ENCODE measurements around the gene BDKRB2.

Gene BDKRB2

DNA sequence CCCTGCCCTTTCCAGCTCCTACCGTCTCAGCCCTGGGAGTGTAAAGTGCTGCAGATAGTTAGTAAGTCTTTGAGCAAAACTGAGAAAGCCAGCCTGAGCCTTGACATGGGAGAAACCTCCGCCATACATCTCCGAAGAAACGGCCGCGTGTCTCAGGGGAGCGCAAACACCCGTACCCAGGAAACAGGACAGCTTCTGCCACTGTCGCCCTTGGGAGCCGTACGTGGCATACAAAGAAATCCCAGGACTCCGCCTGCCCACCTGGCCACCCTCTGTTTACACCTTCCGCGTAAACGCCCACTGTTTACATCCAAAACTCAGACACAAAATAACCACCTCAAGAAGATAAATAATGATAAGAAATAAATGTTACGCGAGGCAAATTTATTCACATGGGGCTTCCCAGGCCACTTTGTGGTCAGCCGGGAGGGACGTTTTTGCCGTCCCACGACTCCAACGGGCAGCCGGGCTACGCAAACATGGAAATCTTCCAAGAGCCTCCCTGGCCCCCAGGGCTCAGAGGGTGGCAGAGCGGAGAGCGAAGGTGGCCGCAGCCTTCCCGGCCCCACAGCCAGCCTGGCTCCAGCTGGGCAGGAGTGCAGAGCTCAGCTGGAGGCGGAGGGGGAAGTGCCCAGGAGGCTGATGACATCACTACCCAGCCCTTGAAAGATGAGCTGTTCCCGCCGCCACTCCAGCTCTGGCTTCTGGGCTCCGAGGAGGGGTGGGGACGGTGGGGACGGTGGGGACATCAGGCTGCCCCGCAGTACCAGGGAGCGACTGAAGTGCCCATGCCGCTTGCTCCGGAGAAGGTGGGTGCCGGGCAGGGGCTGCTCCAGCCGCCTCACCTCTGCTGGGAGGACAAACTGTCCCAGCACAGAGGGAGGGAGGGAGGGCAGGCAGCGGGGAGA lies at the start of gene BDKRB2:
BDKRB2 (plus strand) TSS at position 689 of the 908 bp plus-strand sequence. CDS start 32,269 bp downstream, outside the sequence.
- peak; percentile 67 for DNase-seq

DNA sequence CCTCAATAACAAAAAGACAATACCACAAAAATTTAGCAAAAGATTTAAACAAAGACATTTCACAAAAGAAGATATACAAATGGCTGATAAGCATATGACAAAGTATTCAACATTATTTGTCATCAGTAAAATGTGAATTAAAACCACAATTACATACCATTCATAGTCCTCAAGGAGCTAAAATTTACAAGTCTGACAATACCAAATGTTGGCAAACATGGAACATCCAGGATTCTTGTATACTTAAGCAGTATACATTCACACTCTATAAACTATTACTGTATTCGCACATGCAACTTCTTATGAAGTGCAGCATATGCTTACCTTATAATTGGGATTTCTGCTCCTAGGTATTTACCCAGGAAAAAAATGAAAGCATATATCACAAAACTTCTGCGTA lies 49.7 kb upstream of the BDKRB2 start:
- DNase-seq, result no peak

GRCh38 chr14:96156804-96157760 lies 47.6 kb upstream of the BDKRB2 start:
- DNase-seq, result no peak

GRCh38 chr14:96158735-96159134 lies 45.9 kb upstream of the BDKRB2 start:
- DNase-seq, result no peak

GRCh38 chr14:96160076-96160912 lies 44.3 kb upstream of the BDKRB2 start:
- DNase-seq, result no peak

DNA sequence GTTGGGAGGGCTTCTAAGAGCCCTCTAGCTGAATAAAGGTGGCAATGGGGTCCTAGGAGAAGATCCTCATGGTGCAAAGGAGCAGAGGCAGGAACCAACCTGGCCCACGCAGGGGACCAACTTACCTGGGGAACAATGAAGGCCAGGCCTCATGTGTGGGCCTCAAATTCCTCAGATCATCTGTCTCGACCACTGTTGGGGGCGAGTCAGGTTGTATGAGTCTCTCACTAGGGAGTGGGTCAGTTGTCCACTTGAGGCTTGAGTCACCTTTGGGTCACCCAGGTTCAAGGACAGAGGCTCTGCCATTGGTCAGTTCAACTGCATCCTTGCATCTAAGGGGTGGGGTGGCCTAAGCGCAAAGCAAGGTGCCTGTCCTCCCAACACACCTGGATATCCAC lies 43.7 kb upstream of the BDKRB2 start:
- no peak for DNase-seq

- DNase-seq, result no peak
Measured at GRCh38 chr14:96161636-96162035, 43.0 kb upstream of the BDKRB2 start.

- no peak for DNase-seq
Measured at GRCh38 chr14:96162265-96162664, 42.4 kb upstream of the BDKRB2 start.

GRCh38 chr14:96162741-96163140 lies 41.9 kb upstream of the BDKRB2 start:
- no peak for DNase-seq

DNA sequence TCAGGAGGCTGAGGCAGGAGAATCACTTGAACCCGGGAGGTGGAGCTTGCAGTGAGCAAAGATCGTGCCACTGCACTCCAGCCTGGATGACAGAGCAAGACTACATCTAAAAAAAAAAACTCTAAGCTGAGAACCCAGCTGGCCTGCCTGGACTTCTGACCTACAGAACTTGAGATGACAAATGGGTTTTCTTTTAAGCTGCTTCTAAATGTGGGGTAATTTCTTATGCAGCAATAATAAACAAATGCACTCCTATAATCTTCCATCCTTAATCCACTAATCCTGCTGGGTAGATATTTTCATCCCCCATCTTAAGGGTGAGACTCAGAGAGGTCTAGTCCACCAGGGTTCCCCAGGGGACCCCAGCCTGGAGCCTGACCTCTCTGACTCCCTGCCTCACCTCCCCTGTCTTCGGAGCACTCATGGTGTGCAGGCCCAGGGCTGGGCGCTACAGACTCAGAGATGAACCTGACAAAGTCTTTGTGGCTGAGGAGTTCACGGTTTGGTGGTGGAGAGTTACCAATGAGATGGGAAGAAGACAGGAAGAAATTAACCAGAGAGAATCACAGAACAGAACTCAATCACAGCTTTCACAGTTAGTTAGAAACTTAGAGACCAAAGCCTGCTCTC lies 39.7 kb upstream of the BDKRB2 start:
- no peak for DNase-seq

DNA sequence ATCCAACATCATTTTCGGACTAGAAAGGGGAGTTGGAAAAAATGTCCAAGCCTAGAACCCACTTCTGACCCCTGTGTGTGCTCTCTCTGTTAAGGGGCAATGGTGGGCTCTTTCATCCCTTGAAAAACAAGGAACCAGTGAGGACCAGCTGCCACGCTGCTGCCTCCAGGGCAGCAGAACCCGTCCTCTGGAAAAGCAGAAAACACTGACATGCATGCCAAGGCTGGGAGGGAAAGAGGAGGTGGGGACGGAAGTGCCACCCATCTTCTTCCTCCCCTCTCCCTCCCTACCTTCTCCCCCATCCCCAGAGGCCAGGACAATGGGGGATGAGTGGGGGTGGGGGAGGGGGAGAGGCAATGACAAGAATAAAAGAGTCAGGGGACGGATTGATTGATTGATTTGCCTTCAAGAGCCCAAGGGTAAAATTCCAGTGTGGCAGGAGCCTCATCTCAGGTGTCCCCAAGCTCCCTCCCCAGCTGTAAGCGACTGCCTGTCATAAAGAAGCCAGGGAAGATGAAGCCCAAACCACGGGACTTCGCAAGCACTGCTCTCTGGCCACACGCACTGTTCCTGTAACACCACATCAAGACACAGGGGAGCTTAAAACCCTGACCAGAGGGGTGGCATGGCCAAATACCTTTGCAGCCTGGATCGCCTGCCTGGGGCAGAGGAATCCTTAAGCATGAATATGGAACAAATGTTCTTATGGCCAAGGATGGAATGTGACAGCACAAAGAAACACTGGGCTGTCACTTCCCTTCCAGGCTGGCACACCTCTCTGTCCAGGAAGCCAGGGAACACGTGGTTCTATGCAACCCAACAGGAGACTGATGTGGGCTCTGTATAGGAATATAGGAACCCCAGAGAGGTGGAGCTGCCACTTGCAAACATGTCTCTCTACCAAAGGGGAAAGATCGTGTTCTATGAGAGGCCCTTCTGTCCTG lies 38.9 kb upstream of the BDKRB2 start:
- DNase-seq, result no peak

- DNase-seq, result no peak
Measured at GRCh38 chr14:96166461-96167223, 38.0 kb upstream of the BDKRB2 start.

GRCh38 chr14:96167224-96168148 lies 37.2 kb upstream of the BDKRB2 start:
- DNase-seq, result peak; percentile 18

DNA sequence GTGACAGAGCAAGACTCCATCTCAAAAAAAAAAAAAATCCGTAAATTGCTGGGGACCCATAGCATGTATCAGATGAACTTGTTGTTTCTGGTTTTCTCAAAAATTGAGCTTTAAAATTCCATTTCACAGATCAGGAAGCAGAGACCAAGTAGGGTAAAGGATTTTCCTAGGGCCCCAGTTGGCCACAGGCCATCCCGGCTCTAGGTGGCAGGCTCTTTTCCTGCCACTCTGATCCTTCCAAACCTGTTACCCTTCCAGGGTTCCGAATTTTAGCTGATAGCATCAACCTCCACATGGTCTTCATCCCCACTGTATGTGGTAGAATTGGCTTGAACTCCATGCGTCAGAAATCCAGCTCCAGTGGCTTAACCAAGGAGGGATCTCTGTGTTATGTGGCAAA lies 36.1 kb upstream of the BDKRB2 start:
- no peak for DNase-seq

- no peak for DNase-seq
Measured at GRCh38 chr14:96170961-96171592, 33.6 kb upstream of the BDKRB2 start.

DNA sequence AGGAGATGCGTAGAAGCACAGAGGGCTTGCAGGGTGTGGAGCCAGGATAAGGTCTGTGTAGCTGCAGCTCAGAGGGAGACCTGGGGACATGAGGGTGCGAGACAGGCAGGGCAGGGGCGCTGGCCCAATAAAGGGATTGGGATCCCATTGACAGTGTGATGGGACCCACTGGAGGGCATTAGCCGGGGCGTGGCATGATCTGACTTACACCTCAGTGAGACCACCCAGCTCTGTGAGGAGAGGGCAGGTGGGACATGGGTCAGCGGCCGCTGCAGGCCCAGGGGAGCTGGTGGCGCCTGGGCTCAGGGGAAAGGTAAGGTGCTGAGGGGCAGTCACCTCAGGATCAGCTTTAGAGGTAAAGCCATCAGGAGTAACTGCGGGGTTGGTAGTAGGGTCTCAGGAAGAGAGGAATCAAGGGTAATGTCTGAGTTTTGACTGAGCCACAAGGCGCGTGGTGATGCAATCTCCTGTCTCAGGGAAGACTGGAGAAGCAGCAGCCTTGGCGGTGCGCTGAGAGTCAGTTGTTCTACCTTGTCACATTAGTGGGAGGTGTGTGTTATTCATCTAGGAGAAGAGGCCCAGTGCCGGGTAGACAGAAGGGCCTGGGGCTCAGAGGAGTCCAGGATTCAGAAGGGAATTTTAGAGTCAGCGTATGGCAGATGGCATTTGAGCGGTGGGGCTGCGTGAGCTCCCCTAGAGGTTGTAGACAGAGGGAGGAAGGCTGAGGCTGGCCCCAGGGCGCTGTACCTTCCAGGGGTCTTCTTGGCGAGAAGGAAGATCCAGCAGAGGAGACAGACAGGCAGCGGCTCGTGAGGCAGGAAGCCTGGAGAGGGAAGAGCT lies 30.8 kb upstream of the BDKRB2 start:
- DNase-seq, result no peak

DNA sequence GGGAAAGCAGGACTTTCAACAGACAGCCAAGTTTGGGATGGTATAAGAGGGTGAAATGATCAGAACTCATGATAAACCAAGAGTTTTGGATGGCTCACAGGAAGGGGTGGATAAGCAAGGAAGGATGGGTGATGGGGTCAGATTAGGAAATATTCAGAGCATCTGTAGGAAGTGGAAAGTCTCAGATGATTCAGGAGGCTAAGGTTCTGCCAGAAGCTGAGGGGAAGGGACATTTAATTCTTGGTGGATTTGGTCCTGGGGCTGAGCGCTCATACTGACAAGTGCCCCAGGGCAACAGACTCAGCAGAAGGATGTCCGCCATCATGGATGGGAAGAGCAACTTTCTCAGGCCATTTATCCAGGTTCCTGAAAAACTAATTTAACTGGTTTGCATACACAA lies 28.4 kb upstream of the BDKRB2 start:
- no peak for DNase-seq

DNA sequence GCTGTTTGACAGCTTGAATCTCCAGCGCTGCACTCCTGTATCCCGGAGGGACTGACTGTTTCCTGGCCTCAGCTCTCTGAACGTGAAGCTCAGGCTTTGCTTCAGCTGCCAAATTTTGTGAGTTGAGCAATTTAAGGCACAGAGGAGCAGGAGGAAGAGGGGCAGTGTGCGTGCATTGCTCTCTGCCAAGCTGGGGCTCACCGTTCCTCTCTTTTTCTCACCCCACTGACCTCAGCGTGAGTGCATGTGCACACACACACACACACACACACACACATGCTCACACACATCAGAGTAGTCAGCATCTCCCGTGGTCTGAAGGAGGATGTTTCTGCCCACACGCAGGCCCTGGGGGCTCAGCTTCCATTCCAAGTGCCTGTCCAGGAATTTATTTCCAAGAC lies 27.8 kb upstream of the BDKRB2 start:
- DNase-seq, result peak; percentile 37

Data from T1000 (cell line).